Keratinocyte (primary cell): Measurements from ENCODE around the gene LARP4. TPM values are rescaled to one million over a fixed set of nuclear protein-coding genes. Genes with fewer than 3 reads are reported as not detected.

Experiments
- DNase-seq: peaks from one replicate; pipeline ENCODE4 v3.0.0-alpha.2; 2011; ENCODE audit warnings: low read depth, missing footprints, low spot score
- FAIRE-seq: peaks from 2 replicates; lab custom pipeline; 2011; peaks lifted over from hg19 to GRCh38; lab: Jason Lieb, UNC
- H2AFZ ChIP-seq: 2 replicates; pipeline ENCODE4 v1.6.0; 2012; ENCODE audit warnings: low read length, control low read depth, inconsistent platforms; ENCODE audit not compliant: control insufficient read depth
- H3K27ac ChIP-seq: 2 replicates; pipeline ENCODE4 v1.5.1; 2011; ENCODE audit warnings: low read length; ENCODE audit not compliant: control insufficient read depth, insufficient read depth
- H3K27me3 ChIP-seq: 3 replicates; pipeline ENCODE4 v1.6.0; 2011; ENCODE audit warnings: low read length; ENCODE audit not compliant: control insufficient read depth, insufficient read depth; ENCODE audit errors: extremely low read depth
- H3K36me3 ChIP-seq, 2 experiments: 2 replicates in 1 of 2; 3 replicates in 1 of 2; pipeline ENCODE4 v1.5.1; 2011; ENCODE audit warnings: low read length in 2 of 2, mild to moderate bottlenecking in 1 of 2; ENCODE audit not compliant: control insufficient read depth in 2 of 2, insufficient read depth in 2 of 2; ENCODE audit errors: extremely low read depth in 1 of 2
- H3K4me1 ChIP-seq: 3 replicates; pipeline ENCODE4 v1.5.1; 2011; ENCODE audit warnings: low read length; ENCODE audit not compliant: control insufficient read depth, insufficient read depth; ENCODE audit errors: extremely low read depth
- H3K4me2 ChIP-seq: 3 replicates; pipeline ENCODE4 v1.6.0; 2011; ENCODE audit warnings: low read depth, low read length; ENCODE audit not compliant: control insufficient read depth, insufficient read depth; ENCODE audit errors: extremely low read depth
- H3K4me3 ChIP-seq, 3 experiments: fragments of 200-600 bp in 1 of 3; sonication (generic) in 1 of 3; 2 replicates in 2 of 3; 3 replicates in 1 of 3; pipeline ENCODE4 v1.5.1; 2011 to 2016; ENCODE audit warnings: low read length in 3 of 3, mild to moderate bottlenecking in 3 of 3, control low read depth in 2 of 3, inconsistent platforms in 1 of 3, low read depth in 1 of 3, mixed read lengths in 1 of 3, mixed run types in 1 of 3, moderate library complexity in 1 of 3; ENCODE audit not compliant: control insufficient read depth in 2 of 3, insufficient read depth in 2 of 3; ENCODE audit errors: extremely low read depth in 1 of 3
- H3K79me2 ChIP-seq: 2 replicates; pipeline ENCODE4 v1.6.0; 2012; ENCODE audit warnings: low read length; ENCODE audit not compliant: control insufficient read depth, insufficient read depth
- H3K9ac ChIP-seq: 3 replicates; pipeline ENCODE4 v1.6.0; 2011; ENCODE audit warnings: low read length; ENCODE audit not compliant: control insufficient read depth, insufficient read depth; ENCODE audit errors: extremely low read depth
- H3K9me1 ChIP-seq: 3 replicates; pipeline ENCODE4 v1.6.0; 2011; ENCODE audit warnings: low read length; ENCODE audit not compliant: control insufficient read depth, insufficient read depth; ENCODE audit errors: extremely low read depth
- H3K9me3 ChIP-seq: 2 replicates; pipeline ENCODE4 v1.5.1; 2012; ENCODE audit warnings: low read depth, low read length; ENCODE audit not compliant: control insufficient read depth
- H4K20me1 ChIP-seq: 3 replicates; pipeline ENCODE4 v1.6.0; 2011; ENCODE audit warnings: low read length; ENCODE audit not compliant: control insufficient read depth, insufficient read depth; ENCODE audit errors: extremely low read depth
- CTCF ChIP-seq, 3 experiments: IDR thresholded peaks in 1 of 3; conservative IDR thresholded peaks in 1 of 3; optimal IDR thresholded peaks in 1 of 3; 2 replicates in 2 of 3; 3 replicates in 1 of 3; pipeline versions ENCODE3 to v1.5.1; 2011; ENCODE audit warnings: low read length in 3 of 3, mild to moderate bottlenecking in 3 of 3, moderate library complexity in 2 of 3, control low read depth in 1 of 3, inconsistent platforms in 1 of 3; ENCODE audit not compliant: insufficient read depth in 2 of 3; ENCODE audit errors: extremely low read depth in 1 of 3
- EZH2 ChIP-seq: IDR thresholded peaks from one replicate; pipeline ENCODE4 v1.6.1; 2012; ENCODE audit warnings: inconsistent platforms, mild to moderate bottlenecking, low read length, moderate library complexity
- dilution Hi-C: fragments of 300-500 bp; cut with MboI; formaldehyde crosslinking; loops from one replicate; pipeline ENCODE4 v1.7.0; 2020; ENCODE audit warnings: low sequenced_read_pairs; ENCODE audit not compliant: extremely low pct_ligation_motif_present
- polyA plus RNA-seq, 5 experiments: library from polyadenylated mRNA; depleted of rRNA in 3 of 5; stranded (reverse) in 3 of 5; stranded (forward) in 1 of 5; unstranded in 1 of 5; fragments of >200 nt; gene quantifications; 1 replicate in 1 of 5; 2 replicates in 3 of 5; 3 replicates in 1 of 5; pipeline versions ENCODE4 v1.2.1 to v1.2.3, GENCODE V29; 2011 to 2012; ENCODE audit warnings: missing spikeins in 2 of 5, low read depth in 1 of 5, low replicate concordance in 1 of 5

The LARP4 gene
- polyA plus RNA-seq, 1 donor (not counting 4 experiments of a cell fraction or from before 2014, with no cell fraction given) = 33.2 TPM

- peaks cover 13% of the 10 kb centered on the region for H3K4me1 ChIP-seq
- H3K4me3 ChIP-seq = no peak overlapping the region
- H3K9ac ChIP-seq = no peak overlapping the region
- H3K27me3 ChIP-seq = no peaks in the 10 kb centered on the region
- no peak for TF ChIP-seq EZH2
- no peak for TF ChIP-seq CTCF (optimal IDR thresholded peaks at IDR 0.05 in 1 of 3, IDR thresholded peaks at IDR 0.05 in 1 of 3, conservative IDR thresholded peaks at IDR 0.05 in 1 of 3; ENCODE audit: extremely low read depth in 1 of 3, insufficient read depth in 2 of 3, low read length in 3 of 3)
- FAIRE-seq (no peak), DNase-seq (no peak)
- no peak overlapping the region for H3K27ac ChIP-seq
- H3K79me2 ChIP-seq = peaks cover 93% of the 10 kb centered on the region
- H3K9me3 ChIP-seq = no peaks in the 10 kb centered on the region
- dilution Hi-C loops = no loop called here
- no peaks in the 10 kb centered on the region for H3K9me1 ChIP-seq
- H3K36me3 ChIP-seq = peaks cover 0 to 5% of the 10 kb centered on the region in 2 experiments
- H3K4me2 ChIP-seq = peak overlapping the region; percentile 17
- no peaks in the 10 kb centered on the region for H4K20me1 ChIP-seq
- no peak overlapping the region for H2AFZ ChIP-seq
These were observed 117.4 kb downstream of the LARP4 start for GRCh38 chr12:50518090-50518489.

GRCh38 chr12:50519353-50519752, 118.7 kb downstream of the LARP4 start:
- no peaks in the 10 kb centered on the region for H3K27me3 ChIP-seq
- no peak overlapping the region for H3K4me2 ChIP-seq
- dilution Hi-C loops = no loop called here
- H3K9ac ChIP-seq = no peak overlapping the region
- no peak for FAIRE-seq
- no peak overlapping the region for H3K27ac ChIP-seq
- H3K4me1 ChIP-seq = peaks cover 13% of the 10 kb centered on the region
- no peaks in the 10 kb centered on the region for H3K9me1 ChIP-seq
- TF ChIP-seq EZH2 (no peak), CTCF (optimal IDR thresholded peaks at IDR 0.05 in 1 of 3, IDR thresholded peaks at IDR 0.05 in 1 of 3, conservative IDR thresholded peaks at IDR 0.05 in 1 of 3; ENCODE audit: extremely low read depth in 1 of 3, insufficient read depth in 2 of 3, low read length in 3 of 3) (no peak)
- H3K79me2 ChIP-seq = peaks cover 90% of the 10 kb centered on the region
- DNase-seq = no peak
- no peaks in the 10 kb centered on the region for H4K20me1 ChIP-seq
- no peak overlapping the region for H2AFZ ChIP-seq
- no peak overlapping the region for H3K4me3 ChIP-seq
- H3K36me3 ChIP-seq = peaks cover 0 to 9% of the 10 kb centered on the region in 2 experiments
- no peaks in the 10 kb centered on the region for H3K9me3 ChIP-seq
